Activated naive CD4-positive, alpha-beta T cell treated with anti-CD3 and anti-CD28 coated beads, Interleukin-2, amount 50 U/mL, for 72 hours (primary cell): Measurements from ENCODE around the gene WDFY1. TPM values are rescaled to one million over a fixed set of nuclear protein-coding genes. Genes with fewer than 3 reads are reported as not detected.
"Not testable (repeated sequence)": the region's sequence is repeated elsewhere in the genome, so short reads cannot be mapped to it uniquely, and the experiment has no call there.

Experiments used
- ATAC-seq, 2 donors: fragments of 150-1000 bp; cut with Tn5 transposase; 2 replicates each; pipeline ENCODE4 v1.10.0; 2021; ENCODE audit warnings: mild to moderate bottlenecking in 2 of 2, moderate library complexity in 2 of 2
- DNase-seq, 2 donors: peaks; one replicate each; pipeline ENCODE4 v3.0.0; 2021 to 2022; ENCODE audit warnings: low spot score in 2 of 2
- H3K27ac Mint-ChIP-seq, 2 donors: one replicate each; pipeline ENCODE4 v1.8.0; 2022; ENCODE audit warnings: mild to moderate bottlenecking in 2 of 2, mixed read lengths in 2 of 2
- H3K36me3 Mint-ChIP-seq, 2 donors: one replicate each; pipeline ENCODE4 v1.8.0; 2022; ENCODE audit warnings: mixed read lengths in 2 of 2
- H3K9me3 Mint-ChIP-seq, 2 donors: one replicate each; pipeline ENCODE4 v1.8.0; 2022; ENCODE audit warnings: mixed read lengths in 2 of 2
- total RNA-seq, 2 donors: library from RNA; stranded (reverse); gene quantifications; one replicate each; pipeline ENCODE4 v1.2.3, GENCODE V29; 2022

Gene WDFY1
- total RNA-seq, 2 donors from 2014 or later, result 22.5 to 49.2 TPM

- peak overlapping the region in 1 of 2 donors; percentile 30 for H3K27ac Mint-ChIP-seq
- H3K9me3 Mint-ChIP-seq, result peaks cover 0 to 8% of the 10 kb centered on the region in 2 donors
- H3K36me3 Mint-ChIP-seq, result peaks cover 0 to 38% of the 10 kb centered on the region in 2 donors
- ATAC-seq (no peak), DNase-seq (no peak)
Measured at GRCh38 chr2:223890721-223891120, 54.4 kb downstream of the WDFY1 start.

GRCh38 chr2:223889229-223889628 lies 55.9 kb downstream of the WDFY1 start:
- H3K27ac Mint-ChIP-seq, result peak overlapping the region in 1 of 2 donors; percentile 40
- peaks cover 0 to 8% of the 10 kb centered on the region in 2 donors for H3K9me3 Mint-ChIP-seq
- DNase-seq (peak in 1 of 2 donors; percentile 64), ATAC-seq (peak; percentile 38 to 99)
- H3K36me3 Mint-ChIP-seq, result peaks cover 0 to 43% of the 10 kb centered on the region in 2 donors

- ATAC-seq, result no peak
- no peak for DNase-seq
- H3K27ac Mint-ChIP-seq, result peak overlapping the region in 1 of 2 donors; percentile 60
- H3K9me3 Mint-ChIP-seq, result peaks cover 0 to 8% of the 10 kb centered on the region in 2 donors
- H3K36me3 Mint-ChIP-seq, result peaks cover 0 to 43% of the 10 kb centered on the region in 2 donors
Measured at GRCh38 chr2:223888251-223888650, 56.9 kb downstream of the WDFY1 start.

GRCh38 chr2:223887127-223887526 lies 58.0 kb downstream of the WDFY1 start:
- peaks cover 0 to 8% of the 10 kb centered on the region in 2 donors for H3K9me3 Mint-ChIP-seq
- H3K27ac Mint-ChIP-seq, result peak overlapping the region in 1 of 2 donors; percentile 21
- peaks cover 0 to 34% of the 10 kb centered on the region in 2 donors for H3K36me3 Mint-ChIP-seq
- no peak for ATAC-seq
- DNase-seq, result no peak

- peaks cover 0 to 8% of the 10 kb centered on the region in 2 donors for H3K9me3 Mint-ChIP-seq
- no peak for DNase-seq
- peaks cover 0 to 37% of the 10 kb centered on the region in 2 donors for H3K36me3 Mint-ChIP-seq
- peak overlapping the region in 1 of 2 donors; percentile 21 for H3K27ac Mint-ChIP-seq
- ATAC-seq, result no peak
Measured at GRCh38 chr2:223886726-223887125, 58.4 kb downstream of the WDFY1 start.

GRCh38 chr2:223884399-223884798 lies 60.7 kb downstream of the WDFY1 start:
- no peak overlapping the region for H3K27ac Mint-ChIP-seq
- no peak for DNase-seq
- ATAC-seq, result peak; percentile 7 to 66
- H3K36me3 Mint-ChIP-seq, result peaks cover 7 to 28% of the 10 kb centered on the region in 2 donors
- H3K9me3 Mint-ChIP-seq, result peaks cover 0 to 4% of the 10 kb centered on the region in 2 donors

- H3K9me3 Mint-ChIP-seq, result no peaks in the 10 kb centered on the region
- no peak overlapping the region for H3K27ac Mint-ChIP-seq
- peaks cover 10 to 29% of the 10 kb centered on the region in 2 donors for H3K36me3 Mint-ChIP-seq
- DNase-seq (no peak), ATAC-seq (no peak)
Measured at GRCh38 chr2:223882715-223883114, 62.4 kb downstream of the WDFY1 start.

GRCh38 chr2:223880796-223881195 lies 64.3 kb downstream of the WDFY1 start:
- H3K9me3 Mint-ChIP-seq, result no peaks in the 10 kb centered on the region
- ATAC-seq (no peak), DNase-seq (no peak)
- peaks cover 15 to 33% of the 10 kb centered on the region in 2 donors for H3K36me3 Mint-ChIP-seq
- no peak overlapping the region for H3K27ac Mint-ChIP-seq

- ATAC-seq, result no peak
- no peak overlapping the region for H3K27ac Mint-ChIP-seq
- peaks cover 15 to 36% of the 10 kb centered on the region in 2 donors for H3K36me3 Mint-ChIP-seq
- no peak for DNase-seq
- H3K9me3 Mint-ChIP-seq, result no peaks in the 10 kb centered on the region
Measured at GRCh38 chr2:223877721-223878410, 67.3 kb downstream of the WDFY1 start.

- no peak overlapping the region for H3K27ac Mint-ChIP-seq
- peaks cover 7 to 29% of the 10 kb centered on the region in 2 donors for H3K36me3 Mint-ChIP-seq
Measured at GRCh38 chr2:223873672-223874071, 71.5 kb downstream of the WDFY1 start.

GRCh38 chr2:223872772-223873171 lies 72.4 kb downstream of the WDFY1 start:
- not testable (repeated sequence) for DNase-seq, H3K27ac Mint-ChIP-seq, H3K9me3 Mint-ChIP-seq, ATAC-seq
- peaks cover 6 to 21% of the 10 kb centered on the region in 2 donors for H3K36me3 Mint-ChIP-seq

More at GRCh38 chr2:223873672-223874071, 71.5 kb downstream of the WDFY1 start:
- DNase-seq, result no peak
- no peak for ATAC-seq
- H3K9me3 Mint-ChIP-seq, result no peaks in the 10 kb centered on the region

- peaks cover 0 to 15% of the 10 kb centered on the region in 2 donors for H3K36me3 Mint-ChIP-seq
- not testable (repeated sequence) for DNase-seq, H3K9me3 Mint-ChIP-seq, ATAC-seq, H3K27ac Mint-ChIP-seq
Measured at GRCh38 chr2:223871661-223872060, 73.5 kb downstream of the WDFY1 start.

- Mint-ChIP-seq H3K27ac (peak overlapping the region in 1 of 2 donors; percentile 66), H3K36me3 (peaks cover 0 to 15% of the 10 kb centered on the region in 2 donors), H3K9me3 (no peaks in the 10 kb centered on the region)
- ATAC-seq (no peak), DNase-seq (no peak)
Measured at GRCh38 chr2:223870840-223871611, 74.1 kb downstream of the WDFY1 start.

- Mint-ChIP-seq H3K9me3 (no peaks in the 10 kb centered on the region), H3K27ac (no peak overlapping the region), H3K36me3 (peaks cover 0 to 8% of the 10 kb centered on the region in 2 donors)
- ATAC-seq (no peak), DNase-seq (no peak)
Measured at GRCh38 chr2:223868005-223868404, 77.1 kb downstream of the WDFY1 start.

GRCh38 chr2:223865907-223866508 lies 79.1 kb downstream of the WDFY1 start:
- no peaks in the 10 kb centered on the region for H3K36me3 Mint-ChIP-seq
- peak overlapping the region in 1 of 2 donors; percentile 91 for H3K27ac Mint-ChIP-seq
- DNase-seq (no peak), ATAC-seq (peak; percentile 46 to 47)
- H3K9me3 Mint-ChIP-seq, result no peaks in the 10 kb centered on the region

GRCh38 chr2:223865124-223865523 lies 80.0 kb downstream of the WDFY1 start:
- ATAC-seq, result peak; percentile 22 to 33
- Mint-ChIP-seq H3K36me3 (no peaks in the 10 kb centered on the region), H3K27ac (peak overlapping the region; percentile 5 to 9), H3K9me3 (no peaks in the 10 kb centered on the region)
- DNase-seq, result no peak

- no peak for DNase-seq
- Mint-ChIP-seq H3K9me3 (no peaks in the 10 kb centered on the region), H3K27ac (no peak overlapping the region), H3K36me3 (no peaks in the 10 kb centered on the region)
- no peak for ATAC-seq
Measured at GRCh38 chr2:223863491-223863890, 81.6 kb downstream of the WDFY1 start.
